Neural cell (in vitro differentiated cells): Measurements from ENCODE around the gene GPS2. TPM values are rescaled to one million over a fixed set of nuclear protein-coding genes. Genes with fewer than 3 reads are reported as not detected.

Experiments
- H2AFZ ChIP-seq: fragments of 200-600, 300-800 bp; sonication (generic), shearing (Covaris generic); 2 replicates; pipeline ENCODE4 v1.6.0; 2014; ENCODE audit warnings: low read depth, mild to moderate bottlenecking, antibody characterized with exemption, low read length, moderate library complexity
- H3F3A ChIP-seq: fragments of 200-600 bp; shearing (Covaris generic); 2 replicates; pipeline ENCODE4 v1.6.1; 2016; ENCODE audit warnings: mild to moderate bottlenecking, moderate library complexity, mixed read lengths, antibody characterized with exemption, low read length; ENCODE audit not compliant: insufficient read depth, poor library complexity, severe bottlenecking
- H3K27ac ChIP-seq: fragments of 200-600, 300-800 bp; sonication (generic), shearing (Covaris generic); 2 replicates; pipeline ENCODE4 v1.5.1; 2014; ENCODE audit warnings: mild to moderate bottlenecking, low read length, moderate library complexity
- H3K27me3 ChIP-seq: fragments of 300-800, 200-600 bp; sonication (generic), shearing (Covaris generic); 2 replicates; pipeline ENCODE4 v1.6.0; 2014; ENCODE audit warnings: mild to moderate bottlenecking, low read depth, low read length, moderate library complexity; ENCODE audit not compliant: insufficient read depth
- H3K36me3 ChIP-seq: fragments of 300-800, 200-600 bp; sonication (generic), shearing (Covaris generic); 2 replicates; pipeline ENCODE4 v1.5.1; 2014; ENCODE audit warnings: mild to moderate bottlenecking, antibody characterized with exemption, low read length, moderate library complexity; ENCODE audit not compliant: insufficient read depth
- H3K4me2 ChIP-seq: fragments of 300-800, 200-600 bp; sonication (generic), shearing (Covaris generic); 2 replicates; pipeline ENCODE4 v1.6.0; 2014; ENCODE audit warnings: mild to moderate bottlenecking, low read length
- H3K4me3 ChIP-seq: fragments of 300-800, 200-600 bp; sonication (generic), shearing (Covaris generic); 2 replicates; pipeline ENCODE4 v1.5.1; 2014; ENCODE audit warnings: mild to moderate bottlenecking, low read length, moderate library complexity
- H3K79me2 ChIP-seq: fragments of 200-600 bp; shearing (Covaris generic); replicated peaks from 2 replicates; pipeline ENCODE4 v1.6.0; 2014; ENCODE audit warnings: mild to moderate bottlenecking, low read length, moderate library complexity; ENCODE audit not compliant: insufficient read depth
- H3K9ac ChIP-seq: fragments of 300-800, 200-600 bp; sonication (generic), shearing (Covaris generic); 2 replicates; pipeline ENCODE4 v1.6.1; 2016; ENCODE audit warnings: mild to moderate bottlenecking, low read length, mixed read lengths
- H3K9me2 ChIP-seq: fragments of 200-600 bp; shearing (Covaris generic); 2 replicates; pipeline ENCODE4 v1.6.1; 2016; ENCODE audit warnings: mild to moderate bottlenecking, low read length, mixed read lengths; ENCODE audit not compliant: insufficient read depth
- H3K9me3 ChIP-seq: fragments of 200-600, 300-800 bp; sonication (generic), shearing (Covaris generic); 2 replicates; pipeline ENCODE4 v1.6.1; 2016; ENCODE audit warnings: mild to moderate bottlenecking, mixed run types, low read length, moderate library complexity, mixed read lengths
- H4K20me1 ChIP-seq: fragments of 200-600 bp; shearing (Covaris generic); 2 replicates; pipeline ENCODE4 v1.6.1; 2016; ENCODE audit warnings: mild to moderate bottlenecking, mixed run types; ENCODE audit not compliant: insufficient read depth
- EP300 ChIP-seq: fragments of 450-650 bp; conservative IDR thresholded peaks from 2 replicates; pipeline ENCODE4 v1.6.1; 2014; ENCODE audit warnings: antibody characterized with exemption, mild to moderate bottlenecking, moderate library complexity; ENCODE audit not compliant: poor library complexity, severe bottlenecking
- EZH2 ChIP-seq: fragments of 200-600, 300-800 bp; shearing (Covaris generic), sonication (generic); IDR thresholded peaks from 2 replicates; pipeline ENCODE4 v1.6.1; 2014; ENCODE audit warnings: antibody characterized with exemption, low read length, borderline replicate concordance, mild to moderate bottlenecking; ENCODE audit not compliant: insufficient read depth, poor library complexity, severe bottlenecking
- MXI1 ChIP-seq: fragments of 450-650 bp; conservative IDR thresholded peaks from 2 replicates; pipeline ENCODE4 v1.6.1; 2014; ENCODE audit warnings: antibody characterized with exemption, mild to moderate bottlenecking; ENCODE audit not compliant: poor library complexity, severe bottlenecking
- POLR2AphosphoS5 ChIP-seq: IDR thresholded peaks from 2 replicates; pipeline ENCODE4 v1.6.1; 2012
- SMC3 ChIP-seq: fragments of 450-650 bp; conservative IDR thresholded peaks from 2 replicates; pipeline ENCODE4 v1.6.1; 2014; ENCODE audit warnings: antibody characterized with exemption, mild to moderate bottlenecking, moderate library complexity; ENCODE audit not compliant: poor library complexity
- TAF1 ChIP-seq: IDR thresholded peaks from 2 replicates; pipeline ENCODE4 v1.6.1; 2012; ENCODE audit warnings: low read depth
- polyA plus RNA-seq: library from polyadenylated mRNA; depleted of rRNA; stranded (reverse); fragments of >200 nt; gene quantifications from 2 replicates; pipeline ENCODE4 v1.2.3, GENCODE V29; 2014
- TF ChIP-seq, protein P1 (sequence below): fragments of 450-650 bp; IDR thresholded peaks from 2 replicates; pipeline ENCODE4 v1.5.1; 2014; ENCODE audit warnings: antibody characterized with exemption, mild to moderate bottlenecking, moderate library complexity; ENCODE audit not compliant: poor library complexity, severe bottlenecking
- TF ChIP-seq, protein P2 (sequence below): IDR thresholded peaks from 2 replicates; pipeline ENCODE4 v1.6.1; 2012; ENCODE audit warnings: borderline replicate concordance

GPS2 gene
- polyA plus RNA-seq, 1 donor from 2014 or later: 108 TPM

DNA sequence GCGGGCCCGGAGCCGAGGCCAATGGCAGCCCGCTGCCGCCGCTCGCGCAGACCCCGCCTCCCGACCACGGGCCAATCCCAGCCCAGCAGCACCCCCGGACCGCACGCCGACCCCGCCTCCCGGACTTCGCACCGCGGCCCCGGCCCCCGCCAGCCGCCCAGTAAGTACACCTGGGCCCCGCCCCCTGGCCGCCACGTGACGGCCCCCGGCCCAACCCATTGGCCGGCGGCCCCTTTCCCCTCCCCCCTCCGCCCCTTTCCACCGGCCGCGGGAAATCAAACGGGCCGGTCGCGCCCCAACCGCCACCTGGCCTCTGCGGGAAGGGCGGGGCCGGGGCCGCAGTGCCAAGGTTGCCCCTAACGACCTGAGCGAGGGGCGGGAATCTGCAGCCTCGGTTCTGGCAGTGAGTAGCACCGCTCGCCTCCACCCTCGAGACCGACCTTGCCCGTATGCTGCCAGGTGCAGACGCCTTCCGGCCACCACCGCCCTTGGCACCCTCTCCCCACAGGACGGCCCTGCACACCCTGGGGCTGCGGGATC, 20.5 kb downstream of the GPS2 start, which contains the start of gene YBX2:
Gene YBX2 (minus strand): TSS at position 26 of the 540 bp plus-strand sequence. CDS start 139 bp downstream, outside the sequence.
- no peaks in the 10 kb centered on the region for H3K36me3 ChIP-seq
- peak within 1 kb of the TSS; percentile 66 for H3K4me3 ChIP-seq
- H3F3A ChIP-seq: no peaks in the 10 kb centered on the region
- H3K9ac ChIP-seq: no peak within 1 kb of the TSS
- no peak within 1 kb of the TSS for H3K4me2 ChIP-seq
- peaks cover 49% of the 10 kb centered on the region for H3K27me3 ChIP-seq
- no peaks in the 10 kb centered on the region for H4K20me1 ChIP-seq
- no peaks in the 10 kb centered on the region for H3K9me3 ChIP-seq
- TF ChIP-seq, protein P1, sequence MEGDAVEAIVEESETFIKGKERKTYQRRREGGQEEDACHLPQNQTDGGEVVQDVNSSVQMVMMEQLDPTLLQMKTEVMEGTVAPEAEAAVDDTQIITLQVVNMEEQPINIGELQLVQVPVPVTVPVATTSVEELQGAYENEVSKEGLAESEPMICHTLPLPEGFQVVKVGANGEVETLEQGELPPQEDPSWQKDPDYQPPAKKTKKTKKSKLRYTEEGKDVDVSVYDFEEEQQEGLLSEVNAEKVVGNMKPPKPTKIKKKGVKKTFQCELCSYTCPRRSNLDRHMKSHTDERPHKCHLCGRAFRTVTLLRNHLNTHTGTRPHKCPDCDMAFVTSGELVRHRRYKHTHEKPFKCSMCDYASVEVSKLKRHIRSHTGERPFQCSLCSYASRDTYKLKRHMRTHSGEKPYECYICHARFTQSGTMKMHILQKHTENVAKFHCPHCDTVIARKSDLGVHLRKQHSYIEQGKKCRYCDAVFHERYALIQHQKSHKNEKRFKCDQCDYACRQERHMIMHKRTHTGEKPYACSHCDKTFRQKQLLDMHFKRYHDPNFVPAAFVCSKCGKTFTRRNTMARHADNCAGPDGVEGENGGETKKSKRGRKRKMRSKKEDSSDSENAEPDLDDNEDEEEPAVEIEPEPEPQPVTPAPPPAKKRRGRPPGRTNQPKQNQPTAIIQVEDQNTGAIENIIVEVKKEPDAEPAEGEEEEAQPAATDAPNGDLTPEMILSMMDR: no peak
- TF ChIP-seq MXI1: peak; percentile 32
- no peak for TF ChIP-seq POLR2AphosphoS5
- no peak for TF ChIP-seq EP300
- TF ChIP-seq SMC3: no peak
- no peaks in the 10 kb centered on the region for H3K79me2 ChIP-seq
- no peak within 1 kb of the TSS for H2AFZ ChIP-seq
- no peaks in the 10 kb centered on the region for H3K9me2 ChIP-seq
- H3K27ac ChIP-seq: no peak within 1 kb of the TSS

DNA sequence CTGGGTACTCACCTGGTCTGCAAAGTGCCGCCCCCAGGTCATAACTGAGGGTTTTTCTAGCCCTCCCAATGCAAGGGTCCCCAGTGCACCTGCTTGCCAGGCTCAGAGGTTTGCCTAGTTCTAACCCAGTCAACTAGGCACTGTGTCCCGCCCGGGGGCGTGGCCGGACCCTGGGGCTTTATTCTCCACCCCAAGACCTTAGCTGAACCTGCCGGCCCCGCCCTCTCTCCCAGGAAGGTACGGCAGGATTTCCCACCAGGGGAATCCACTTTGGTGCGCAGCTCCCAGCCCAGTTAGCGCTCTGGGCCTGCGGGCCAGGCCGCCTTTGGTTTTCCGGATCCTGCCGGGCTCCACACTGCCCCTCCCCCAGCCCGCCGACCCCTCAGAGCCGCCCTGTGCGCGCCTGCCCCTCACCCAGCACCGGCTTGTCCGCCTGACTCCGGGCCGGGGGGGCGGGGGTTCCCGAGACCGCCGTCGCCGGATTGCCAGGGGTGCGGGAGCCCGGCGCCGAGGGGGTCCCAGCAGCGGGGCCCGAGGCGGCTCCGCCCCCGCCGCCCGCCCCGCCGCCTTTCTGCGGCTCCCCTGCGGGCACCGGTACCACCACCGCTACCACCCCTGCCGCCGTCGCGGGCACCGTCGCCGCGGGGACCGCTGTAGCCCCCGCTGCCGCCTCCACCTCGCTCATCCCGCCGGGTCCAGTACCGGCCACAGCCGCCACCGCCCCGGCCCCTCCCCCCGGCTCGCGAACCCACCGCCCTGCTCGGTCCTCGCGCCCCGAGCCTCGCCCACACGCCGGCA, 21.1 kb downstream of the GPS2 start:
- Histone ChIP-seq H3K9me3 (no peaks in the 10 kb centered on the region), H2AFZ (no peak overlapping the region), H3K27ac (no peak overlapping the region), H3K4me2 (no peak overlapping the region), H3K9ac (no peak overlapping the region), H4K20me1 (no peaks in the 10 kb centered on the region), H3K36me3 (no peaks in the 10 kb centered on the region), H3K27me3 (peaks cover 49% of the 10 kb centered on the region), H3K79me2 (no peaks in the 10 kb centered on the region), H3F3A (no peaks in the 10 kb centered on the region), H3K9me2 (no peaks in the 10 kb centered on the region), H3K4me3 (peak overlapping the region; percentile 66)
- no peak for TF ChIP-seq TAF1
- TF ChIP-seq POLR2AphosphoS5: no peak
- no peak for TF ChIP-seq MXI1
- no peak for TF ChIP-seq SMC3
- no peak for TF ChIP-seq EP300
- no peak for TF ChIP-seq EZH2
- TF ChIP-seq, protein P1: no peak
- TF ChIP-seq, protein P2, sequence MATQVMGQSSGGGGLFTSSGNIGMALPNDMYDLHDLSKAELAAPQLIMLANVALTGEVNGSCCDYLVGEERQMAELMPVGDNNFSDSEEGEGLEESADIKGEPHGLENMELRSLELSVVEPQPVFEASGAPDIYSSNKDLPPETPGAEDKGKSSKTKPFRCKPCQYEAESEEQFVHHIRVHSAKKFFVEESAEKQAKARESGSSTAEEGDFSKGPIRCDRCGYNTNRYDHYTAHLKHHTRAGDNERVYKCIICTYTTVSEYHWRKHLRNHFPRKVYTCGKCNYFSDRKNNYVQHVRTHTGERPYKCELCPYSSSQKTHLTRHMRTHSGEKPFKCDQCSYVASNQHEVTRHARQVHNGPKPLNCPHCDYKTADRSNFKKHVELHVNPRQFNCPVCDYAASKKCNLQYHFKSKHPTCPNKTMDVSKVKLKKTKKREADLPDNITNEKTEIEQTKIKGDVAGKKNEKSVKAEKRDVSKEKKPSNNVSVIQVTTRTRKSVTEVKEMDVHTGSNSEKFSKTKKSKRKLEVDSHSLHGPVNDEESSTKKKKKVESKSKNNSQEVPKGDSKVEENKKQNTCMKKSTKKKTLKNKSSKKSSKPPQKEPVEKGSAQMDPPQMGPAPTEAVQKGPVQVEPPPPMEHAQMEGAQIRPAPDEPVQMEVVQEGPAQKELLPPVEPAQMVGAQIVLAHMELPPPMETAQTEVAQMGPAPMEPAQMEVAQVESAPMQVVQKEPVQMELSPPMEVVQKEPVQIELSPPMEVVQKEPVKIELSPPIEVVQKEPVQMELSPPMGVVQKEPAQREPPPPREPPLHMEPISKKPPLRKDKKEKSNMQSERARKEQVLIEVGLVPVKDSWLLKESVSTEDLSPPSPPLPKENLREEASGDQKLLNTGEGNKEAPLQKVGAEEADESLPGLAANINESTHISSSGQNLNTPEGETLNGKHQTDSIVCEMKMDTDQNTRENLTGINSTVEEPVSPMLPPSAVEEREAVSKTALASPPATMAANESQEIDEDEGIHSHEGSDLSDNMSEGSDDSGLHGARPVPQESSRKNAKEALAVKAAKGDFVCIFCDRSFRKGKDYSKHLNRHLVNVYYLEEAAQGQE: no peak
